Sigmoid colon (tissue), 7 donors: ENCODE measurements around the gene CACNG6. TPM values are rescaled to one million over a fixed set of nuclear protein-coding genes. Genes with fewer than 3 reads are reported as not detected.

Source experiments
- DNase-seq: peaks from one replicate; pipeline ENCODE4 v3.0.0-alpha.2; 2019
- H3K27ac ChIP-seq, 4 donors: fragments of 200-600 bp; sonication (generic); one replicate each; pipeline ENCODE4 v1.5.1; 2016 to 2019; ENCODE audit warnings: mild to moderate bottlenecking in 1 of 4
- H3K27me3 ChIP-seq, 3 donors: fragments of 200-600 bp; sonication (generic); one replicate each; pipeline ENCODE4 v1.5.1; 2019; ENCODE audit warnings: mild to moderate bottlenecking in 1 of 3
- H3K36me3 ChIP-seq, 4 donors: fragments of 200-600 bp; sonication (generic); one replicate each; pipeline ENCODE4 v1.5.1; 2016 to 2019
- H3K4me1 ChIP-seq, 4 donors: fragments of 200-600 bp; sonication (generic); one replicate each; pipeline ENCODE4 v1.5.1; 2017 to 2019
- H3K4me3 ChIP-seq, 4 donors: fragments of 200-600 bp; sonication (generic); one replicate each; pipeline ENCODE4 v1.5.1; 2017 to 2019; ENCODE audit warnings: mild to moderate bottlenecking in 2 of 4, moderate library complexity in 1 of 4
- H3K9me3 ChIP-seq, 4 donors: fragments of 200-600 bp in 3 of 4; sonication (generic) in 3 of 4; one replicate each; pipeline versions ENCODE4 v1.5.1 to v1.6.1; 2013 to 2019
- EP300 ChIP-seq, 4 donors: sonication (generic); formaldehyde crosslinking; IDR thresholded peaks; one replicate each; pipeline ENCODE4 v1.6.1; 2017; ENCODE audit warnings: antibody characterized with exemption in 4 of 4
- POLR2A ChIP-seq, 2 donors: fragments of 450-650 bp; IDR thresholded peaks; one replicate each; pipeline ENCODE4 v1.6.1; 2016; ENCODE audit warnings: antibody characterized with exemption in 2 of 2, mild to moderate bottlenecking in 2 of 2, moderate library complexity in 2 of 2
- POLR2AphosphoS5 ChIP-seq, 4 donors: sonication (generic); formaldehyde crosslinking; IDR thresholded peaks; one replicate each; pipeline ENCODE4 v1.6.1; 2017; ENCODE audit warnings: antibody characterized with exemption in 4 of 4
- WGBS, 2 donors: extraction: QIAGEN DNeasy Blood & Tissue Kit; methylation state at CpG; one replicate each; pipeline ENCODE4 v1.1.7; 2013; 5-methylcytosine and 5-hydroxymethylcytosine counted together
- intact Hi-C: fragments of 100-400 bp; cut with DNase I; formaldehyde crosslinking; loops from one replicate; pipeline ENCODE4 v1.15.1; 2023
- polyA plus RNA-seq, 3 donors: library from polyadenylated mRNA; stranded (reverse); fragments of 200-250 nt; gene quantifications; one replicate each; pipeline ENCODE4 v1.2.3, GENCODE V29; 2013
- total RNA-seq, 4 donors: library from RNA; depleted of rRNA; stranded (reverse); fragments of >200 nt; gene quantifications; one replicate each; pipeline ENCODE4 v1.1.0, GENCODE V29; 2016
- TF ChIP-seq, protein P1 (sequence below), 4 experiments: fragments of 450-650 bp in 3 of 4; fragments of 200-600 bp in 1 of 4; IDR thresholded peaks; one replicate each; pipeline ENCODE4 v1.5.1; 2016 to 2019; ENCODE audit warnings: antibody characterized with exemption in 4 of 4, mild to moderate bottlenecking in 3 of 4, moderate library complexity in 2 of 4
- donor health status: healthy with polysubstance abuse.
- donor health status: Bipolar disorder and iron deficiency.
- donor health status: healthy.

The CACNG6 gene
- total and polyA plus RNA-seq, 7 donors, result not detected

DNA sequence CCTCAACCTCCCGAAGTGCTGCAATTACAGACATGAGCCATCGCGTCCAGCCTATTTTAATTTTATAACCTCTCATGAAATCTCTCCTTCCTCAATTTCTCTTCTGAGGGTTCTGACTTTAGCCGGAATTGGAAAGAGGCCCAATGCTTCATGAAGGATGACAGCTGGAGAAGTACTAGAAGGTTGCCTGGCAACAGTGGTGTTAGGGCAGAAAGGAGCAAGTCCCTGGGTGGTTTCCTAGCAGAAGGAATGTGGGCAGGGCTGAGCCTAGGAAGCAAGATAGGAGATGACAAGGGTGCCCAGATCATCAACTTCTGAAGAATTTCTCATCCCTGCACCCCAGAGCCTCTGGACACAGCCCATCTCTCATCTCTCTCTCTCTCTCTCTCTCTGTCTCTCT lies 25.8 kb downstream of the CACNG6 start:
- H3K4me3 ChIP-seq, result no peak overlapping the region
- intact Hi-C loops, result no loop called here
- 88% methylated on average over 4 of the region's 4 CpGs for WGBS, 2 donors
- H3K27ac ChIP-seq, result no peak overlapping the region
- no peak for DNase-seq
- H3K9me3 ChIP-seq, result no peaks in the 10 kb centered on the region
- H3K36me3 ChIP-seq, result no peaks in the 10 kb centered on the region
- H3K27me3 ChIP-seq, result peaks cover 0 to 49% (median 9%) of the 10 kb centered on the region in 3 donors
- no peaks in the 10 kb centered on the region for H3K4me1 ChIP-seq
- TF ChIP-seq, protein P1, sequence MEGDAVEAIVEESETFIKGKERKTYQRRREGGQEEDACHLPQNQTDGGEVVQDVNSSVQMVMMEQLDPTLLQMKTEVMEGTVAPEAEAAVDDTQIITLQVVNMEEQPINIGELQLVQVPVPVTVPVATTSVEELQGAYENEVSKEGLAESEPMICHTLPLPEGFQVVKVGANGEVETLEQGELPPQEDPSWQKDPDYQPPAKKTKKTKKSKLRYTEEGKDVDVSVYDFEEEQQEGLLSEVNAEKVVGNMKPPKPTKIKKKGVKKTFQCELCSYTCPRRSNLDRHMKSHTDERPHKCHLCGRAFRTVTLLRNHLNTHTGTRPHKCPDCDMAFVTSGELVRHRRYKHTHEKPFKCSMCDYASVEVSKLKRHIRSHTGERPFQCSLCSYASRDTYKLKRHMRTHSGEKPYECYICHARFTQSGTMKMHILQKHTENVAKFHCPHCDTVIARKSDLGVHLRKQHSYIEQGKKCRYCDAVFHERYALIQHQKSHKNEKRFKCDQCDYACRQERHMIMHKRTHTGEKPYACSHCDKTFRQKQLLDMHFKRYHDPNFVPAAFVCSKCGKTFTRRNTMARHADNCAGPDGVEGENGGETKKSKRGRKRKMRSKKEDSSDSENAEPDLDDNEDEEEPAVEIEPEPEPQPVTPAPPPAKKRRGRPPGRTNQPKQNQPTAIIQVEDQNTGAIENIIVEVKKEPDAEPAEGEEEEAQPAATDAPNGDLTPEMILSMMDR (IDR thresholded peaks at IDR 0.05), result no peak
- no peak for TF ChIP-seq POLR2AphosphoS5 (IDR thresholded peaks at IDR 0.05)
- no peak for TF ChIP-seq POLR2A (IDR thresholded peaks at IDR 0.05)
- no peak for TF ChIP-seq EP300 (IDR thresholded peaks at IDR 0.05)

DNA sequence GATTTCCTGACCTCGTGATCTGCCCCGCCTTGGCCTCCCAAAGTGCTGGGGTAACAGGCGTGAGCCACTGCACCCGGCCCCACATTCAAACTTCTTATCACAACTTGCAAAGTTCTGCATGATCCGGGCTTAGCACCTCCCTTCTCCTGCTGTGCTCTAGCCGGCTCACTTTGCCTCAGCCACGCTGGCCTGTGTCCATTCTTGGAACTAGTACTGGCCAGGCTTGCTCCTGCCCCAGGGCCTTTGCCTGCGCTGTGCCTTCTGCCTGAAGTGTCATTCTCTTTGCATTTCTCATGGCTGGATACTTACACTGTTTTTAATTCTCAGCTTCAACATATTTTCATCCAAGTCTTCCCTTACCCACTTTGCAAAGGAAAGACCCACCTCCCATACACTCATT lies 29.9 kb downstream of the CACNG6 start:
- H3K36me3 ChIP-seq, result no peaks in the 10 kb centered on the region
- WGBS, 2 donors, result 87 to 91% methylated on average over 8 of the region's 8 CpGs
- no peak for DNase-seq
- no peak overlapping the region for H3K27ac ChIP-seq
- no peak overlapping the region for H3K4me3 ChIP-seq
- TF ChIP-seq POLR2AphosphoS5 (IDR thresholded peaks at IDR 0.05) (no peak), POLR2A (IDR thresholded peaks at IDR 0.05) (no peak), EP300 (IDR thresholded peaks at IDR 0.05) (no peak)
- TF ChIP-seq, protein P1 (IDR thresholded peaks at IDR 0.05), result no peak
- intact Hi-C loops, result loop anchor here (5.0 kb wide), 1 partner anchor 114 kb away; the partner anchor contains the start of gene CACNG7
- no peaks in the 10 kb centered on the region for H3K9me3 ChIP-seq
- no peaks in the 10 kb centered on the region for H3K4me1 ChIP-seq
- peaks cover 0 to 42% (median 14%) of the 10 kb centered on the region in 3 donors for H3K27me3 ChIP-seq

DNA sequence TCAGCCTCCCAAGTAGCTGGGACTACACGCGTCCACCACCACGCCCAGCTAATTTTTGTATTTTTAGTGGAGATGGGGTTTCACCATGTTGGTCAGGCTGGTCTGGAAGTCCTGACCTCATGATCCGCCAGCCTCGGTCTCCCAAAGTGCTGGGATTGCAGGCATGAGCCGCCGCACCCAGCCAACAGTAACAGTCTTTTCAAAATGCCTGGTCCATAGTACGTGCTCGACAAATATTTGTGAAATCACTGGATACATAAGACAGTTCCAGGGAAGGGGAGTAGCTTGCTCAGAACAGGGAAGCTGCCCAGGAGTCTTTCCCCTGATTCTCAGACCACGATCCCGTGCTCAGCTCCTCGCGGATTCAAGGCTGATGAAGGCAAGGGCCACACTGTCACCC lies 30.5 kb downstream of the CACNG6 start:
- 86 to 91% methylated on average over 13 of the region's 13 CpGs for WGBS, 2 donors
- no peak overlapping the region for H3K27ac ChIP-seq

DNA sequence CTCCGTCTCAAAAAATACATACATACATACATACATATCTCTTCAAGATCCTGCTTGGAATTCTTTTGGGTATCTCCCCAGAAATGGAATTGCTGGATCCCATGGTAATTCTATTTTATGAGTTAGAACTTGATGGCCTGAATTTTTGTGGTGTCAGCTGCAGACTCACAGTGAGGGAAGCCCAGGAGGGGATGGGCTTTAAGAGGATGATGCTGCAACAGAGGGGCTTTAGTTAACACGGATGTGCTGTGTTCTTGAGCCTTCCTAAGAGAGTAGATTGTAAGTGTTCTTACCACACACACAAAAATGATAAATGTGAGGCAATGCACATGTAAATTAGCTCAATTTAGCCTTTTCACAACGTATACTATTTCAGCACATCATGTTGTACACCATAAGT lies 31.8 kb downstream of the CACNG6 start:
- TF ChIP-seq POLR2A (IDR thresholded peaks at IDR 0.05) (no peak), POLR2AphosphoS5 (IDR thresholded peaks at IDR 0.05) (no peak), EP300 (IDR thresholded peaks at IDR 0.05) (no peak)
- TF ChIP-seq, protein P1 (IDR thresholded peaks at IDR 0.05), result no peak
- intact Hi-C loops, result loop anchor here (5.0 kb wide), 1 partner anchor 116 kb away; the partner anchor contains the start of gene CACNG7
- no peaks in the 10 kb centered on the region for H3K9me3 ChIP-seq
- H3K27me3 ChIP-seq, result peaks cover 0 to 36% (median 14%) of the 10 kb centered on the region in 3 donors
- no peak for DNase-seq
- no peak overlapping the region for H3K4me3 ChIP-seq
- H3K4me1 ChIP-seq, result no peaks in the 10 kb centered on the region
- WGBS, 2 donors, result 44 to 48% methylated on average over 3 of the region's 3 CpGs
- no peak overlapping the region for H3K27ac ChIP-seq
- no peaks in the 10 kb centered on the region for H3K36me3 ChIP-seq

More for the DNA sequence above, 30.5 kb downstream of the CACNG6 start:
- H3K36me3 ChIP-seq, result no peaks in the 10 kb centered on the region
- DNase-seq, result no peak
- intact Hi-C loops, result loop anchor here (5.0 kb wide), 1 partner anchor 115 kb away; the partner anchor contains the start of gene CACNG7
- no peaks in the 10 kb centered on the region for H3K9me3 ChIP-seq
- H3K4me1 ChIP-seq, result no peaks in the 10 kb centered on the region
- no peak overlapping the region for H3K4me3 ChIP-seq
- TF ChIP-seq, protein P1 (IDR thresholded peaks at IDR 0.05), result no peak
- TF ChIP-seq POLR2A (IDR thresholded peaks at IDR 0.05), result no peak
- TF ChIP-seq POLR2AphosphoS5 (IDR thresholded peaks at IDR 0.05), result no peak
- TF ChIP-seq EP300 (IDR thresholded peaks at IDR 0.05), result no peak
- peaks cover 0 to 36% (median 14%) of the 10 kb centered on the region in 3 donors for H3K27me3 ChIP-seq

DNA sequence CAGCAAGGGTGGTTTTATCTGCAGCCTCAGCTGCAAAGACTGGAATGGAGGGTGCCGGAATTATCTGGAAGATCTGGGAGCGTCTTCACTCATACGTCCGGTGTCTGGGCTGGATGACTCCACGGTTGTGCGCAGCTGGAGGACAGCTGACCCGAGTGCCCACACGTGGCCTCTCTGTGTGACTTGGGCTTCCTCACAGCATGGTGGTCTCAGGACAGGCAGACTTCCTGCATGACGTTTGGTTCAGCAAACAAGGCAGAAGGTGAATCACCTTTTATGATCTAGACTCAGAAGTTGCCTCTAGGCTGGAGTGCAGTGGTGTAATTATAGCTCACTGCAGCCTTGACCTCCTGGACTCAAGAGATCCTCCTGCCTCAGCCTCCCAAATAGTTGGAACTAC lies 33.2 kb downstream of the CACNG6 start:
- intact Hi-C loops, result loop anchor here (1.0 to 5.0 kb wide), 2 partner anchors 117 to 182 kb away; partner anchors contain the start of gene CACNG7
- Histone ChIP-seq H3K4me1 (no peaks in the 10 kb centered on the region), H3K9me3 (no peaks in the 10 kb centered on the region), H3K36me3 (no peaks in the 10 kb centered on the region), H3K27ac (no peak overlapping the region), H3K4me3 (no peak overlapping the region), H3K27me3 (peaks cover 0 to 36% (median 14%) of the 10 kb centered on the region in 3 donors)
- WGBS, 2 donors, result 80 to 83% methylated on average over 9 of the region's 9 CpGs
- no peak for DNase-seq
- TF ChIP-seq POLR2A (IDR thresholded peaks at IDR 0.05) (no peak), EP300 (IDR thresholded peaks at IDR 0.05) (no peak), POLR2AphosphoS5 (IDR thresholded peaks at IDR 0.05) (no peak)
- TF ChIP-seq, protein P1 (IDR thresholded peaks at IDR 0.05), result no peak
